ENCODE data around the gene STC2. TPM values are rescaled to one million over a fixed set of nuclear protein-coding genes. Genes with fewer than 3 reads are reported as not detected.

Gene STC2
- total RNA-seq, 1 donor from 2014 or later, result 4.9 TPM

GRCh38 chr5:173278172-173278571, 50.0 kb downstream of the STC2 start:
- no peak overlapping the region for H3K4me3 ChIP-seq
- H3K36me3 ChIP-seq, result no peaks in the 10 kb centered on the region
- peaks cover 33% of the 10 kb centered on the region for H3K27me3 ChIP-seq
- no peaks in the 10 kb centered on the region for H3K4me1 ChIP-seq
- intact Hi-C loops (cut with DNase I), result no loop called here
- no peak for TF ChIP-seq CTCF (IDR thresholded peaks at IDR 0.05)
- DNase-seq (no peak), ATAC-seq (no peak)
- H3K9me3 ChIP-seq, result no peaks in the 10 kb centered on the region
- H3K27ac ChIP-seq, result no peak overlapping the region

GRCh38 chr5:173274771-173275170, 53.4 kb downstream of the STC2 start:
- no peak for TF ChIP-seq CTCF (IDR thresholded peaks at IDR 0.05)
- H3K9me3 ChIP-seq, result no peaks in the 10 kb centered on the region
- no peak overlapping the region for H3K27ac ChIP-seq
- peaks cover 12% of the 10 kb centered on the region for H3K27me3 ChIP-seq
- DNase-seq (no peak), ATAC-seq (no peak)
- H3K4me1 ChIP-seq, result no peaks in the 10 kb centered on the region
- intact Hi-C loops (cut with DNase I), result no loop called here
- no peak overlapping the region for H3K4me3 ChIP-seq
- H3K36me3 ChIP-seq, result no peaks in the 10 kb centered on the region

GRCh38 chr5:173271419-173271818, 56.8 kb downstream of the STC2 start:
- no peak for DNase-seq
- H3K9me3 ChIP-seq, result no peaks in the 10 kb centered on the region
- H3K36me3 ChIP-seq, result no peaks in the 10 kb centered on the region
- H3K27me3 ChIP-seq, result peaks cover 31% of the 10 kb centered on the region
- H3K4me3 ChIP-seq, result no peak overlapping the region
- intact Hi-C loops (cut with DNase I), result no loop called here
- H3K4me1 ChIP-seq, result no peaks in the 10 kb centered on the region
- ATAC-seq, result peak; percentile 85
- H3K27ac ChIP-seq, result no peak overlapping the region
- no peak for TF ChIP-seq CTCF (IDR thresholded peaks at IDR 0.05)

GRCh38 chr5:173268750-173269432, 59.3 kb downstream of the STC2 start:
- H3K36me3 ChIP-seq, result no peaks in the 10 kb centered on the region
- no peak for DNase-seq
- no peak overlapping the region for H3K27ac ChIP-seq
- no peak overlapping the region for H3K4me3 ChIP-seq
- no peaks in the 10 kb centered on the region for H3K4me1 ChIP-seq
- H3K9me3 ChIP-seq, result no peaks in the 10 kb centered on the region
- H3K27me3 ChIP-seq, result peaks cover 53% of the 10 kb centered on the region
- ATAC-seq, result no peak
- intact Hi-C loops (cut with DNase I), result no loop called here
- no peak for TF ChIP-seq CTCF (IDR thresholded peaks at IDR 0.05)

GRCh38 chr5:173265433-173265832, 62.8 kb downstream of the STC2 start:
- H3K27me3 ChIP-seq, result peaks cover 72% of the 10 kb centered on the region
- intact Hi-C loops (cut with DNase I), result no loop called here

More at GRCh38 chr5:173265433-173265832, 62.8 kb downstream of the STC2 start:
- Histone ChIP-seq H3K36me3 (no peaks in the 10 kb centered on the region), H3K4me3 (no peak overlapping the region), H3K9me3 (no peaks in the 10 kb centered on the region), H3K4me1 (no peaks in the 10 kb centered on the region), H3K27ac (no peak overlapping the region)
- DNase-seq (no peak), ATAC-seq (no peak)
- TF ChIP-seq CTCF (IDR thresholded peaks at IDR 0.05), result no peak

Small RNA genes lying within 50 kb of the gene (microRNA-seq; reads per million reads assigned to microRNA genes)
- not detected for gene MIR8056 (ENCODE audit: borderline microRNAs expressed)

Other genes with a start within 250 kb of the STC2 start
- 9.1 TPM for gene BNIP1, start 183.9 kb downstream of the STC2 start, total RNA-seq
- gene NKX2-5, start 93.2 kb downstream of the STC2 start, total RNA-seq, result not detected